ENCODE measurements around the gene PDCD5. TPM values are rescaled to one million over a fixed set of nuclear protein-coding genes. Genes with fewer than 3 reads are reported as not detected.

Gene PDCD5
- total and polyA plus RNA-seq, 7 donors = 70.3 to 216 (median 143) TPM

DNA sequence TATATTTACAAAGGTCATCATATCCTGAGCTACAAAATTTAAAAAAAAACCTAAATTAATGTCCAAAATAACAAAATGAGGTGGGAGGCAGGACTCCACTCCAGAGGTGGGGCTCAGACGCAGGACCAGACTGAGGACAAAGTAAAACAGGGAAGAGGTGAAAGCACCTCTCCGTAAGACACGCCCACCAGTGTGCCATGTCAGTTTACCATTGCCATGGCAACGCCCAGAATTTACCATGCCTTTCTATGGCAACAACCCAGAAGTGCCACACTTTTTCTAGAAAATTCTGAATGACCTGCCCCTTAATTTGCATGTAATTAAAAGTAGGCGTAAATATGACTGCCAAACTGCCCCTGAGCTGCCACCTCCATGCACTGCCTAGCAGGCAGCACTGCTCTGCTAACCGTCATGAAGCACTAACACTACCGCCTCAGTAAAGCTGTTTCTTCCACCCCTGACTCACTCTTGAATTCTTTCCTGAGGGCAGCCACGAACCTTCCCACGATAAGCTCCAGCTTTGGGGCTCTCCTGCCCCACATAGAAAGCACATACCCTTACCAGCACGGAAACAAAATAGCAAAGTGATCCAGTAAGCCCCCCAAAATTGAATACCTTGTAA, 22.3 kb upstream of the PDCD5 start:
- no peak for DNase-seq
- TF ChIP-seq POLR2A (IDR thresholded peaks at IDR 0.05) (no peak), POLR2AphosphoS5 (IDR thresholded peaks at IDR 0.05) (no peak), EP300 (IDR thresholded peaks at IDR 0.05) (no peak)
- TF ChIP-seq, protein P1, sequence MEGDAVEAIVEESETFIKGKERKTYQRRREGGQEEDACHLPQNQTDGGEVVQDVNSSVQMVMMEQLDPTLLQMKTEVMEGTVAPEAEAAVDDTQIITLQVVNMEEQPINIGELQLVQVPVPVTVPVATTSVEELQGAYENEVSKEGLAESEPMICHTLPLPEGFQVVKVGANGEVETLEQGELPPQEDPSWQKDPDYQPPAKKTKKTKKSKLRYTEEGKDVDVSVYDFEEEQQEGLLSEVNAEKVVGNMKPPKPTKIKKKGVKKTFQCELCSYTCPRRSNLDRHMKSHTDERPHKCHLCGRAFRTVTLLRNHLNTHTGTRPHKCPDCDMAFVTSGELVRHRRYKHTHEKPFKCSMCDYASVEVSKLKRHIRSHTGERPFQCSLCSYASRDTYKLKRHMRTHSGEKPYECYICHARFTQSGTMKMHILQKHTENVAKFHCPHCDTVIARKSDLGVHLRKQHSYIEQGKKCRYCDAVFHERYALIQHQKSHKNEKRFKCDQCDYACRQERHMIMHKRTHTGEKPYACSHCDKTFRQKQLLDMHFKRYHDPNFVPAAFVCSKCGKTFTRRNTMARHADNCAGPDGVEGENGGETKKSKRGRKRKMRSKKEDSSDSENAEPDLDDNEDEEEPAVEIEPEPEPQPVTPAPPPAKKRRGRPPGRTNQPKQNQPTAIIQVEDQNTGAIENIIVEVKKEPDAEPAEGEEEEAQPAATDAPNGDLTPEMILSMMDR (IDR thresholded peaks at IDR 0.05) = no peak
- no peak overlapping the region for H3K4me3 ChIP-seq
- H3K27me3 ChIP-seq = no peaks in the 10 kb centered on the region
- intact Hi-C loops (cut with DNase I) = no loop called here
- WGBS, 2 donors = 50 to 68% methylated on average over 10 of the region's 10 CpGs
- no peaks in the 10 kb centered on the region for H3K9me3 ChIP-seq
- no peak overlapping the region for H3K27ac ChIP-seq
- H3K36me3 ChIP-seq = no peaks in the 10 kb centered on the region
- H3K4me1 ChIP-seq = no peaks in the 10 kb centered on the region

DNA sequence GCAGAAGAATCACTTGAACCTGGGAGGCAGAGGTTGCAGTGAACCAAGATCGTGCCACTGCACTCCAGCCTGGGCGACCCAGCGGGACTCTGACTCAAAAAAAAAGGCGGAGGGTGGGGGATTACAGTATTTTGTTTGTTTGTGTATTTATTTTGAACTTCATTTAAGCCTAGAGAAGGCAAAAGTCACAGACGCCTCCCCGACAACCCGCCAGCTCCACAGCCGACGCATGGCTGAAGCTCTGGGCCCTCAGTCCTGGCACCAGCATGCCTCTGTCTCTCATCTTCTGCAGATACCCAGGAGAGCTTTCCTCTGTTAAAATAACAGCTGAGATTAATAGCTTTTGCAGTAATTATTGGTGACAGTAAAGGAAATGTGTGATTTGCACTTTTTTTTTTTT, 17.2 kb upstream of the PDCD5 start:
- no peak overlapping the region for H3K4me3 ChIP-seq
- H3K36me3 ChIP-seq = no peaks in the 10 kb centered on the region
- no peak for DNase-seq
- TF ChIP-seq, protein P1 (IDR thresholded peaks at IDR 0.05) = no peak
- TF ChIP-seq POLR2AphosphoS5 (IDR thresholded peaks at IDR 0.05) = no peak
- TF ChIP-seq EP300 (IDR thresholded peaks at IDR 0.05) = no peak
- no peak for TF ChIP-seq POLR2A (IDR thresholded peaks at IDR 0.05)
- H3K27ac ChIP-seq = no peak overlapping the region
- no peaks in the 10 kb centered on the region for H3K9me3 ChIP-seq
- H3K27me3 ChIP-seq = no peaks in the 10 kb centered on the region
- H3K4me1 ChIP-seq = no peaks in the 10 kb centered on the region
- 93 to 94% methylated on average over 9 of the region's 9 CpGs for whole genome bisulfite sequencing, 2 donors
- intact Hi-C loops (cut with DNase I) = no loop called here

DNA sequence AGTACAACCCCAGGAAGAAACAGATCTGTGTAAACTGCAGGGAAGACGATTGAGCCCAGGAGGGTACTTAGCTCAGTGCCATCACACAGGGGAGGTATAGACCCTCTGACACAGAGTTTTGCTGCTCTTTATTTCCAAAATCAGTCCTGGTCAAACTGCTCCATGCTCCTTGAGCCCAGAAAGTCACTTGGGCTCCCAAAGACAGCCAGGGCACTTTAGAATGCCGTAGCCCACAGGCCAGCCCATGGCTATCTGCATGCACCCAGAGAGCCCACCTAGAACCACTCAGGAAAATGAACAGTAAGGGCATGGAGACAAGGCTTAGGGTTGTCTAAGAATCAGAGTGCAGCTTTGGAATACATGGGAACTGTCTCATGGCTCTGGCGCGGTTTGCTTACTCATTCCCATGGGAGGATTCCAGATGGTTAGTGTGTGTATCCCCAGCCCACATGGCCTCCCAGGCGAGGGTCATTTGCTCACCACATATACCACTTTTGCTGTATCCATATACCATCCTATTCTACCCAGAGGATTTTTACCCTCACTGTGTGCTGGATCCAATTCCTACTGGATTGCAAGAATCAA, 14.7 kb upstream of the PDCD5 start:
- no peaks in the 10 kb centered on the region for H3K36me3 ChIP-seq
- no peaks in the 10 kb centered on the region for H3K4me1 ChIP-seq
- H3K9me3 ChIP-seq = no peaks in the 10 kb centered on the region
- intact Hi-C loops (cut with DNase I) = no loop called here
- WGBS, 2 donors = 77 to 84% methylated on average over 5 of the region's 5 CpGs
- TF ChIP-seq POLR2AphosphoS5 (IDR thresholded peaks at IDR 0.05) (no peak), POLR2A (IDR thresholded peaks at IDR 0.05) (no peak), EP300 (IDR thresholded peaks at IDR 0.05) (no peak)
- TF ChIP-seq, protein P1 (IDR thresholded peaks at IDR 0.05) = no peak
- no peak for DNase-seq
- no peak overlapping the region for H3K27ac ChIP-seq
- H3K4me3 ChIP-seq = no peak overlapping the region
- H3K27me3 ChIP-seq = no peaks in the 10 kb centered on the region

DNA sequence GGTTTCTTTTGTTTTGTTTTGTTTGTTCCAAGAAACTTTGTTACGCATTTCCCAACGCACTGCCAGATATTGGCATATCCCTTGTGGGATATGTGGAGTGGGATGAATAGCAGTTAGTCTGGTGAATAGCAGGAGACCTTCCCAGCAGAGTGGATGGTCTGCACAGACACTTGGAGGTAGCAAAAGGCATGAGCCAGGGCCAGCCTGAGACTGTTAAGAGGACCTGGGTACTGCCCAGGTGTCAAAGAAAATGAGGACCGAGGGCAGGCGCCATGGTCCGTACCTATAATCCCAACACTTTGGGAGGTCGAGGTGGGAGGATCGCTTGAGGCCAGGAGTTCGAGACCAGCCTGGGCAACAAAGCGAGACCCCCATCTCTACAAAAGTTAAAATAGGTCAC, 13.5 kb upstream of the PDCD5 start:
- no peak for DNase-seq
- Histone ChIP-seq H3K27ac (no peak overlapping the region), H3K4me1 (no peaks in the 10 kb centered on the region), H3K27me3 (no peaks in the 10 kb centered on the region), H3K36me3 (no peaks in the 10 kb centered on the region), H3K4me3 (no peak overlapping the region), H3K9me3 (no peaks in the 10 kb centered on the region)
- intact Hi-C loops (cut with DNase I) = no loop called here
- no peak for TF ChIP-seq EP300 (IDR thresholded peaks at IDR 0.05)
- TF ChIP-seq, protein P1 (IDR thresholded peaks at IDR 0.05) = no peak
- TF ChIP-seq POLR2AphosphoS5 (IDR thresholded peaks at IDR 0.05) = no peak
- no peak for TF ChIP-seq POLR2A (IDR thresholded peaks at IDR 0.05)
- 90 to 95% methylated on average over 9 of the region's 9 CpGs for WGBS, 2 donors

Data from sigmoid colon (tissue), 7 donors.